ENCODE measurements around the gene MED29. TPM values are rescaled to one million over a fixed set of nuclear protein-coding genes. Genes with fewer than 3 reads are reported as not detected.

Gene MED29
- total and polyA plus RNA-seq, 10 of the 15 experiments (the other 5 are each of a cell fraction or from before 2014, with no cell fraction given): 3.2 to 36.6 (median 22.8) TPM

DNA sequence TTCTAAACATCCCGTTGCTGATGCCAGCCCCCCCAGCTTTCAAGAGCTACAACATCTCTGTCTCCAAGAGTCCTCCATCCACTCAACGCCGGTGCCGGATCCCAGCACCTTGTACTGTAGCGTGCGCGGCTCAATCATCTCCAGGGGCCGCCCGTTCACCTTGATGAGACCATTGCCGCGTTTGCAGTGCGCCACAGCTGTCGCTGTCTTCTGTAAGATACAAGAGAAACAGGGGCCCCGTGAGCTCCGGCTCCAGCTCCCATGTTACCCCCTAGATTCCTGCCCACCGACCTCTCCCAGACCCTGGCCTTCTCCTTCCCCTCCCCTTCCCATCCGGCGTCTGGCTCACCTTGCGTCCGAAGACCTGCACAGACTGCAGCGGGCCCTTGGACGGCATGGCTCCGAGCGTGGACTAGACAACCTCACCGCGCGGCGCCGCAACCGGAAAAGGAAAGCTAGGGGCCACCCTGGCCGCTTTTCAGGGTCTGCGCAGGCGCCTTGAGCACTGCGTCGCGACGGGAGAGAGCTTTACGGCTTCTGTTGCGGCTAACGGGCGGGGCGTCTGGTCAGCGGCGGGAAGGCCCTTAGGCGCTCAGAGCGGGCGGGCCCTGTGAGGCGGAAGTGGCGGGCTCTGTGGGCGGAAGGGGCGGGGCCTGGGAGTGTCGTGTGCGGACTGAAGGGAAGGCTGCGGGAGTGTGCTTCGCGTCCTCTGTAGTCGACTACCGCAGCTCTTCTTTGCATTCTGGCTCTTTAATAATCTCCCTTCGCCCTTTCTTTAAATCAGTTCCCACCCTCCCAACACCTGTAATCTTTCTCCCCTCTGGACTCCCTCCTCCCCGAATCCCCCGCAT is 44.5 kb downstream of the MED29 start, which contains the start of gene RPS16 (continued):
- TF ChIP-seq IKZF1 (conservative IDR thresholded peaks at IDR 0.05): peak; percentile 81
- TF ChIP-seq, protein P1, sequence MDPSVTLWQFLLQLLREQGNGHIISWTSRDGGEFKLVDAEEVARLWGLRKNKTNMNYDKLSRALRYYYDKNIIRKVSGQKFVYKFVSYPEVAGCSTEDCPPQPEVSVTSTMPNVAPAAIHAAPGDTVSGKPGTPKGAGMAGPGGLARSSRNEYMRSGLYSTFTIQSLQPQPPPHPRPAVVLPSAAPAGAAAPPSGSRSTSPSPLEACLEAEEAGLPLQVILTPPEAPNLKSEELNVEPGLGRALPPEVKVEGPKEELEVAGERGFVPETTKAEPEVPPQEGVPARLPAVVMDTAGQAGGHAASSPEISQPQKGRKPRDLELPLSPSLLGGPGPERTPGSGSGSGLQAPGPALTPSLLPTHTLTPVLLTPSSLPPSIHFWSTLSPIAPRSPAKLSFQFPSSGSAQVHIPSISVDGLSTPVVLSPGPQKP (IDR thresholded peaks at IDR 0.05; ENCODE audit: low read depth, low read length): peak; percentile 70
- TF ChIP-seq ESRRA (IDR thresholded peaks at IDR 0.05; ENCODE audit: low read length): peak; percentile 74; the same call in 1 of the 2 replicates
- TF ChIP-seq, protein P2, sequence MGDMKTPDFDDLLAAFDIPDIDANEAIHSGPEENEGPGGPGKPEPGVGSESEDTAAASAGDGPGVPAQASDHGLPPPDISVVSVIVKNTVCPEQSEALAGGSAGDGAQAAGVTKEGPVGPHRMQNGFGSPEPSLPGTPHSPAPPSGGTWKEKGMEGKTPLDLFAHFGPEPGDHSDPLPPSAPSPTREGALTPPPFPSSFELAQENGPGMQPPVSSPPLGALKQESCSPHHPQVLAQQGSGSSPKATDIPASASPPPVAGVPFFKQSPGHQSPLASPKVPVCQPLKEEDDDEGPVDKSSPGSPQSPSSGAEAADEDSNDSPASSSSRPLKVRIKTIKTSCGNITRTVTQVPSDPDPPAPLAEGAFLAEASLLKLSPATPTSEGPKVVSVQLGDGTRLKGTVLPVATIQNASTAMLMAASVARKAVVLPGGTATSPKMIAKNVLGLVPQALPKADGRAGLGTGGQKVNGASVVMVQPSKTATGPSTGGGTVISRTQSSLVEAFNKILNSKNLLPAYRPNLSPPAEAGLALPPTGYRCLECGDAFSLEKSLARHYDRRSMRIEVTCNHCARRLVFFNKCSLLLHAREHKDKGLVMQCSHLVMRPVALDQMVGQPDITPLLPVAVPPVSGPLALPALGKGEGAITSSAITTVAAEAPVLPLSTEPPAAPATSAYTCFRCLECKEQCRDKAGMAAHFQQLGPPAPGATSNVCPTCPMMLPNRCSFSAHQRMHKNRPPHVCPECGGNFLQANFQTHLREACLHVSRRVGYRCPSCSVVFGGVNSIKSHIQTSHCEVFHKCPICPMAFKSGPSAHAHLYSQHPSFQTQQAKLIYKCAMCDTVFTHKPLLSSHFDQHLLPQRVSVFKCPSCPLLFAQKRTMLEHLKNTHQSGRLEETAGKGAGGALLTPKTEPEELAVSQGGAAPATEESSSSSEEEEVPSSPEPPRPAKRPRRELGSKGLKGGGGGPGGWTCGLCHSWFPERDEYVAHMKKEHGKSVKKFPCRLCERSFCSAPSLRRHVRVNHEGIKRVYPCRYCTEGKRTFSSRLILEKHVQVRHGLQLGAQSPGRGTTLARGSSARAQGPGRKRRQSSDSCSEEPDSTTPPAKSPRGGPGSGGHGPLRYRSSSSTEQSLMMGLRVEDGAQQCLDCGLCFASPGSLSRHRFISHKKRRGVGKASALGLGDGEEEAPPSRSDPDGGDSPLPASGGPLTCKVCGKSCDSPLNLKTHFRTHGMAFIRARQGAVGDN (IDR thresholded peaks at IDR 0.05): peak; percentile 66
- no peak for TF ChIP-seq PAX8 (IDR thresholded peaks at IDR 0.05)
- TF ChIP-seq PAX5 (IDR thresholded peaks at IDR 0.05; ENCODE audit: borderline replicate concordance, low read depth, low read length): no peak
- TF ChIP-seq POLR2A (IDR thresholded peaks at IDR 0.05; ENCODE audit: low read depth, low read length): peak; percentile 100
- peak; percentile 74; the same call in 1 of the 2 replicates for TF ChIP-seq ZBED1 (IDR thresholded peaks at IDR 0.05; ENCODE audit: borderline replicate concordance)
- TF ChIP-seq, protein P3, sequence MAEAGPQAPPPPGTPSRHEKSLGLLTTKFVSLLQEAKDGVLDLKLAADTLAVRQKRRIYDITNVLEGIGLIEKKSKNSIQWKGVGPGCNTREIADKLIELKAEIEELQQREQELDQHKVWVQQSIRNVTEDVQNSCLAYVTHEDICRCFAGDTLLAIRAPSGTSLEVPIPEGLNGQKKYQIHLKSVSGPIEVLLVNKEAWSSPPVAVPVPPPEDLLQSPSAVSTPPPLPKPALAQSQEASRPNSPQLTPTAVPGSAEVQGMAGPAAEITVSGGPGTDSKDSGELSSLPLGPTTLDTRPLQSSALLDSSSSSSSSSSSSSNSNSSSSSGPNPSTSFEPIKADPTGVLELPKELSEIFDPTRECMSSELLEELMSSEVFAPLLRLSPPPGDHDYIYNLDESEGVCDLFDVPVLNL (IDR thresholded peaks at IDR 0.05; ENCODE audit: low read depth, low read length): peak; percentile 79
- TF ChIP-seq TCF3 (IDR thresholded peaks at IDR 0.05; ENCODE audit: borderline replicate concordance, insufficient read depth, low read depth, low read length): peak; percentile 84; the same call in 1 of the 2 replicates
- peak; percentile 53; the same call in 1 of the 2 replicates for TF ChIP-seq MEF2A (IDR thresholded peaks at IDR 0.05; ENCODE audit: insufficient read depth, low read depth, low read length)
- no peak; the same call in 1 of the 2 replicates for TF ChIP-seq MTA3 (IDR thresholded peaks at IDR 0.05; ENCODE audit: borderline replicate concordance, low read length)
- peak; percentile 92 for TF ChIP-seq MYC (IDR thresholded peaks at IDR 0.05; ENCODE audit: insufficient read depth, insufficient read length, insufficient replicate concordance, low read length, severe bottlenecking)
- TF ChIP-seq, protein P4, sequence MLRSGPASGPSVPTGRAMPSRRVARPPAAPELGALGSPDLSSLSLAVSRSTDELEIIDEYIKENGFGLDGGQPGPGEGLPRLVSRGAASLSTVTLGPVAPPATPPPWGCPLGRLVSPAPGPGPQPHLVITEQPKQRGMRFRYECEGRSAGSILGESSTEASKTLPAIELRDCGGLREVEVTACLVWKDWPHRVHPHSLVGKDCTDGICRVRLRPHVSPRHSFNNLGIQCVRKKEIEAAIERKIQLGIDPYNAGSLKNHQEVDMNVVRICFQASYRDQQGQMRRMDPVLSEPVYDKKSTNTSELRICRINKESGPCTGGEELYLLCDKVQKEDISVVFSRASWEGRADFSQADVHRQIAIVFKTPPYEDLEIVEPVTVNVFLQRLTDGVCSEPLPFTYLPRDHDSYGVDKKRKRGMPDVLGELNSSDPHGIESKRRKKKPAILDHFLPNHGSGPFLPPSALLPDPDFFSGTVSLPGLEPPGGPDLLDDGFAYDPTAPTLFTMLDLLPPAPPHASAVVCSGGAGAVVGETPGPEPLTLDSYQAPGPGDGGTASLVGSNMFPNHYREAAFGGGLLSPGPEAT (IDR thresholded peaks at IDR 0.05; ENCODE audit: low read depth): peak; percentile 34; the same call in 1 of the 2 replicates
- peak; percentile 99 for TF ChIP-seq PML (IDR thresholded peaks at IDR 0.05; ENCODE audit: low read length)
- peak; percentile 69; the same call in 1 of the 2 replicates for TF ChIP-seq NR2F1 (conservative IDR thresholded peaks at IDR 0.05)
- peak; percentile 87; the same call in 1 of the 2 replicates for TF ChIP-seq GABPA (IDR thresholded peaks at IDR 0.05; ENCODE audit: low read depth)
- TF ChIP-seq NR2C1 (IDR thresholded peaks at IDR 0.05): peak; percentile 57
- TF ChIP-seq CHD2 (IDR thresholded peaks at IDR 0.05; ENCODE audit: borderline replicate concordance, low read depth, low read length): peak; percentile 76
- peak; percentile 19 for TF ChIP-seq SIX5 (IDR thresholded peaks at IDR 0.05; ENCODE audit: low read depth, low read length, severe bottlenecking)

Measured in GM12878 (cell line).